A549 (cell line): Measurements from ENCODE around the gene TNFSF11. TPM values are rescaled to one million over a fixed set of nuclear protein-coding genes. Genes with fewer than 3 reads are reported as not detected.

Source experiments
- ATAC-seq, 2 experiments: fragments of 200-7000 bp in 1 of 2; fragments of >200 bp in 1 of 2; cut with Nextera tagmentation in 1 of 2; cut with Tn5 transposase in 1 of 2; 3 replicates each; pipeline versions ENCODE4 v1.8.0 to v1.9.1; 2018 to 2020; ENCODE audit warnings: mild to moderate bottlenecking in 1 of 2, moderate library complexity in 1 of 2
- CTCF ChIA-PET: fragments of 300-600 bp; sonication (Branson Sonifier 250); formaldehyde crosslinking; extraction: SDS; loops from one replicate; lab custom pipeline; 2021; ENCODE audit warnings: antibody characterized with exemption, inconsistent platforms; lab: Yijun Ruan, JAX
- POLR2A ChIA-PET: fragments of 350-600 bp; formaldehyde crosslinking; extraction: SDS; loops from one replicate; lab custom pipeline; 2021; ENCODE audit warnings: antibody characterized with exemption, inconsistent platforms; lab: Yijun Ruan, JAX
- DNase-seq, 2 experiments: peaks; one replicate each; pipeline versions ENCODE4 v3.0.0 to v3.0.0-alpha.2; 2011 to 2016; ENCODE audit warnings: low read depth in 1 of 2, low spot score in 1 of 2
- FAIRE-seq: peaks from 2 replicates; lab custom pipeline; 2011; peaks lifted over from hg19 to GRCh38; lab: Jason Lieb, UNC
- H3K27ac ChIP-seq, 2 experiments: fragments of >200 bp; sonication (Bioruptor Twin); formaldehyde crosslinking; 3 replicates each; pipeline ENCODE4 v1.5.1; 2016 to 2017
- H3K4me1 ChIP-seq: fragments of >200 bp; sonication (Bioruptor Twin); formaldehyde crosslinking; 3 replicates; pipeline ENCODE4 v1.6.1; 2016
- H3K4me2 ChIP-seq: fragments of >200 bp; sonication (Bioruptor Twin); formaldehyde crosslinking; 3 replicates; pipeline ENCODE4 v1.6.1; 2016
- H3K4me3 ChIP-seq: fragments of >200 bp; sonication (Bioruptor Twin); formaldehyde crosslinking; 3 replicates; pipeline ENCODE4 v1.5.1; 2016
- H3K9me3 ChIP-seq: fragments of >200 bp; sonication (Bioruptor Twin); formaldehyde crosslinking; 3 replicates; pipeline ENCODE4 v1.6.1; 2016
- ELK1 ChIP-seq: fragments of 150-350 bp; IDR thresholded peaks from 2 replicates; pipeline ENCODE4 v1.6.1; 2014; ENCODE audit warnings: low read depth, mild to moderate bottlenecking, low read length
- FOSB ChIP-seq: fragments of 250-450 bp; sonication (Bioruptor Pico); IDR thresholded peaks from 2 replicates; pipeline ENCODE4 v1.5.0; 2020; ENCODE audit warnings: mild to moderate bottlenecking, moderate library complexity
- FOXS1 ChIP-seq: fragments of 250-450 bp; sonication (Bioruptor Pico); IDR thresholded peaks from 2 replicates; pipeline ENCODE4 v1.5.0; 2020; ENCODE audit warnings: mild to moderate bottlenecking, moderate library complexity
- HES2 ChIP-seq: fragments of >200 bp; sonication (Bioruptor Twin); formaldehyde crosslinking; IDR thresholded peaks from 2 replicates; pipeline ENCODE4 v1.6.1; 2016
- HMGXB4 ChIP-seq: fragments of 250-450 bp; sonication (Bioruptor Pico); IDR thresholded peaks from 2 replicates; pipeline ENCODE4 v1.5.0; 2021; ENCODE audit warnings: mild to moderate bottlenecking, moderate library complexity, borderline replicate concordance
- JUN ChIP-seq, 2 experiments: fragments of >200 bp; sonication (Bioruptor Twin); formaldehyde crosslinking; IDR thresholded peaks; 2 replicates in 1 of 2; 3 replicates in 1 of 2; pipeline ENCODE4 v1.6.1; 2016 to 2017
- MAFK ChIP-seq: fragments of 450-650 bp; IDR thresholded peaks from 2 replicates; pipeline ENCODE4 v1.6.1; 2014; ENCODE audit not compliant: partially characterized antibody
- NPAS2 ChIP-seq: fragments of 250-450 bp; sonication (Bioruptor Pico); IDR thresholded peaks from 2 replicates; pipeline ENCODE4 v1.8.0; 2022; ENCODE audit warnings: mild to moderate bottlenecking, moderate library complexity, borderline replicate concordance
- POLR2A ChIP-seq: IDR thresholded peaks from 2 replicates; pipeline ENCODE4 v1.6.1; 2012; ENCODE audit warnings: mild to moderate bottlenecking, low read length
- REST ChIP-seq: fragments of 200-600 bp; sonication (generic); IDR thresholded peaks from 2 replicates; pipeline ENCODE4 v1.6.1; 2016; ENCODE audit warnings: antibody characterized with exemption, mild to moderate bottlenecking, moderate library complexity
- RNF2 ChIP-seq: fragments of 200-600 bp; sonication (generic); IDR thresholded peaks from 2 replicates; pipeline ENCODE4 v1.6.1; 2016; ENCODE audit warnings: low read depth, mild to moderate bottlenecking, antibody characterized with exemption, moderate library complexity, borderline replicate concordance
- TP53 ChIP-seq: fragments of 250-450 bp; sonication (Bioruptor Pico); IDR thresholded peaks from 2 replicates; pipeline ENCODE4 v1.5.0; 2021; ENCODE audit warnings: mild to moderate bottlenecking, moderate library complexity
- USF2 ChIP-seq: fragments of 450-650 bp; IDR thresholded peaks from 2 replicates; pipeline ENCODE4 v1.6.1; 2014; ENCODE audit warnings: antibody characterized with exemption
- ZFP36 ChIP-seq: fragments of 450-650 bp; IDR thresholded peaks from 2 replicates; pipeline ENCODE4 v1.6.1; 2014; ENCODE audit warnings: borderline replicate concordance; ENCODE audit not compliant: partially characterized antibody
- ZNF302 ChIP-seq: fragments of 250-450 bp; sonication (Bioruptor Pico); IDR thresholded peaks from 2 replicates; pipeline ENCODE4 v1.9.0; 2021; ENCODE audit warnings: inconsistent platforms, mild to moderate bottlenecking, moderate library complexity
- WGBS: methylation state at CpG from one replicate; pipeline ENCODE4 v1.1.6; 2017; ENCODE audit errors: missing lambda C conversion rate; 5-methylcytosine and 5-hydroxymethylcytosine counted together
- polyA plus RNA-seq, 4 experiments: library from polyadenylated mRNA; depleted of rRNA in 3 of 4; stranded (reverse); fragments of >200 nt; fragmentation: RNase III in 1 of 4; extraction: RNeasy Plus Mini Kit Qiagen cat#74134 plus additional on column Dnase treatment in 1 of 4; gene quantifications; 2 replicates in 3 of 4; 3 replicates in 1 of 4; pipeline ENCODE4 v1.2.3, GENCODE V29; 2011 to 2017

Gene TNFSF11
- polyA plus RNA-seq, 2 of the 4 experiments (the other 2 are of a cell fraction) = not detected

- DNase-seq = no peak
Measured at GRCh38 chr13:42600943-42601342, 27.0 kb downstream of the TNFSF11 start.

More at GRCh38 chr13:42600943-42601342, 27.0 kb downstream of the TNFSF11 start:
- H3K9me3 ChIP-seq = no peaks in the 10 kb centered on the region
- no peak for ATAC-seq
- H3K4me2 ChIP-seq = no peak overlapping the region
- ChIA-PET CTCF (interaction anchor here (0.8 kb wide), 1 partner anchor 8 kb away, joined by 3 read pairs; no protein-coding TSS in a partner anchor), POLR2A (no interaction called here)
- WGBS = 8% methylated on average over 1 of the region's 1 CpG
- no peaks in the 10 kb centered on the region for H3K4me1 ChIP-seq
- FAIRE-seq = no peak
- H3K4me3 ChIP-seq = no peak overlapping the region
- no peak overlapping the region for H3K27ac ChIP-seq
- TF ChIP-seq FOSB = no peak
- no peak for TF ChIP-seq ELK1
- no peak for TF ChIP-seq FOXS1 (CRISPR knock-in tag)
- no peak for TF ChIP-seq HES2
- no peak for TF ChIP-seq TP53 (CRISPR knock-in tag)
- no peak for TF ChIP-seq ZFP36
- TF ChIP-seq JUN (IDR thresholded peaks at IDR 0.05) = no peak
- no peak for TF ChIP-seq ZNF302 (CRISPR knock-in tag)
- no peak for TF ChIP-seq MAFK
- no peak for TF ChIP-seq POLR2A
- TF ChIP-seq HMGXB4 (CRISPR knock-in tag) = no peak
- TF ChIP-seq RNF2 = no peak
- no peak for TF ChIP-seq USF2
- TF ChIP-seq NPAS2 (CRISPR knock-in tag) = no peak
- TF ChIP-seq REST = no peak
- TF ChIP-seq, all 56 proteins: peak for 0
